GM21786 (cell line): ENCODE measurements around the gene SARM1.

ENCODE experiments used
- ATAC-seq: cut with Tn5 transposase; IDR thresholded peaks from one replicate; pipeline ENCODE4 v1.9.1; 2021; ENCODE audit not compliant: unreplicated experiment

SARM1 gene

GRCh38 chr17:28367641-28368305, 3.7 kb upstream of the SARM1 start:
- no peak for ATAC-seq

- no peak for ATAC-seq
These were observed 3.1 kb upstream of the SARM1 start for GRCh38 chr17:28368306-28368831.

- no peak for ATAC-seq
These were observed 2.4 kb upstream of the SARM1 start for GRCh38 chr17:28368915-28369683.

- ATAC-seq = no peak
These were observed 1.8 kb upstream of the SARM1 start for GRCh38 chr17:28369684-28370034.

GRCh38 chr17:28370035-28370743, 1.3 kb upstream of the SARM1 start, which contains the start of gene VTN:
TSS of gene VTN (minus strand) at chr17:28370307. CDS start at chr17:28370203, 104 bp downstream.
- no peak for ATAC-seq

GRCh38 chr17:28370744-28371103, 770 bp upstream of the SARM1 start:
- no peak for ATAC-seq

GRCh38 chr17:28372203-28372944, 880 bp downstream of the SARM1 start:
- ATAC-seq = no peak

GRCh38 chr17:28372945-28373274, 1.4 kb downstream of the SARM1 start:
- ATAC-seq = no peak

GRCh38 chr17:28379814-28380801, 8.6 kb downstream of the SARM1 start:
- no peak for ATAC-seq

- ATAC-seq = no peak
These were observed 9.8 kb downstream of the SARM1 start for GRCh38 chr17:28381141-28381825.

- peak; percentile 57 for ATAC-seq
These were observed 13.0 kb downstream of the SARM1 start for GRCh38 chr17:28384281-28385036.

GRCh38 chr17:28385037-28385400, 13.5 kb downstream of the SARM1 start:
- no peak for ATAC-seq

- ATAC-seq = no peak
These were observed 13.9 kb downstream of the SARM1 start for GRCh38 chr17:28385406-28385805.

- no peak for ATAC-seq
These were observed 14.9 kb downstream of the SARM1 start for GRCh38 chr17:28386391-28386790.

- ATAC-seq = no peak
These were observed 16.6 kb downstream of the SARM1 start for GRCh38 chr17:28388106-28388505.

- ATAC-seq = no peak
These were observed 18.6 kb downstream of the SARM1 start for GRCh38 chr17:28390141-28390540.

- ATAC-seq = no peak
These were observed 19.1 kb downstream of the SARM1 start for GRCh38 chr17:28390563-28390962.

GRCh38 chr17:28390984-28391383, 19.5 kb downstream of the SARM1 start:
- no peak for ATAC-seq

GRCh38 chr17:28391401-28391800, 19.9 kb downstream of the SARM1 start:
- ATAC-seq = no peak
